HS-5 (cell line): ENCODE data around the gene RAPGEF3.

Source experiments
- DNase-seq: peaks from one replicate; pipeline ENCODE4 v3.0.0-alpha.2; 2012; ENCODE audit warnings: low read depth

RAPGEF3 gene

DNA sequence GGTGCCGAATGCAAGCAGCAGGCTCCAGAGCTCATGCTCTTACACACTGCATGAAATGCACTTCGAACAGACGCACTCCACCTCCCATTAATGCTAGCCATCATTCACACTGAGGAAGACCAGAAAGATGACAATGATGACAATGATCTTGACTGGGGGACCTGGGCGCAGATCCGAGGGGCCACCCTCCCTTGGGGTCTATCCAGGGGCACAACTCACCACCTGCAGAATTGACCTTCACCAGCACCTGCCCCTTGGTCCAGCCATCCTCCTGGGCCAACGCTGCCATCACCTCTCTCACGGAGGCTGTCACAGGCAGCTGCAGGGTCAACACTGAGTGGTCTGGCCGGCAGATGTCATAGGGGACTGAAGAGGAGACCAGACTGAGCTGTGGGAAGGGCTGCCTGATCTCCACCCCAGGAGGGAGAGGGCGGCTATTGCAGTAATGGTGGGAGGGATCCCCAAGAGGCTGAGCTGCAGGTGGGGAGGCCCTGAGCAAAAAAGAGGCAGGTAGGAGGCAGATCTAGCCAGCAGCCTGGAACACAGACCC is 15.3 kb downstream of the RAPGEF3 start:
- DNase-seq, result no peak

DNA sequence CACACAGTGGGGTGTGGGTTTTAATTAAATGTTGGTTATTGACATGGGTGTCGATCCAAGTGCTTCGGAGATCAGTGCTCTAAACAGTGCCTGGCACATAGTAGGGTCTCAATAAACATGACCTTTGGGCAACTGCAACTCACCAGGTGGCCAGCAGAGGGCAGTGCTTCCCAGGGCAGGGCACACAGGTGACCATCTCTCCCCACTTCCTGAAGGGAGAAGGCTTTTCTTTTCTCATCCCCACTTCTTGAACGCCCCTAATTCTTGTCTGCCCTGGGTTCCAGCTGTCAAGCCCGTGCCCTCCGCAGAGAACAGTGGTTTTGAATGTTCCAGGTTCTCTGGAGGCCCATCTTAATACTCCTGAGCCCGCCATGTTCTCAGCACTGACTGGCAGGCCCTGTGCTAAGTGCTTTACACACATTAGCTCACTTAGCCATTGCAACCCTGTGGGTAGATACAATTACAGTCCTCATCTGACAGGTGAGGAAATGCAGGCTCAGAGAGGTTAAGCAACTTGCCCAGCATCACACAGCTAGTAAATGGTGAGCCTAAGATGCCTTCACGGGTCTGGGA is 16.3 kb downstream of the RAPGEF3 start:
- no peak for DNase-seq

DNA sequence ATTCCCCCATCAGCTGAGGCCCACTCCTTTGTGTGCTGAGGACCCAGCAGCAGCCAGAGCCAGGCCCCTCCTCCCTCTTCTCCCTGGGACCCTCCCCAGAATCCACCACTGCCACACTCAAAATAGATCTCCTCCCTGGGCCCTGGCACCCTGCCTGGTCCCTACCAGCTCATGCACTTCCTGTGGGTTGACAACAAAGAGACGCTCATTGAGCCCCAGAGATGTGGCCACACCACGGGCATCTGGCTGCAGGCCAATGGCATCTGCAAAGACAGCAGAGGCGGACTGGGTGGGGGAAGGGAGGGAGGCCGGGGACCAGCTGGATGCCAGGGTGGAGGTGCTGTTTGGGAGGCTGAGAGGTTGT is 17.4 kb downstream of the RAPGEF3 start:
- no peak for DNase-seq

DNA sequence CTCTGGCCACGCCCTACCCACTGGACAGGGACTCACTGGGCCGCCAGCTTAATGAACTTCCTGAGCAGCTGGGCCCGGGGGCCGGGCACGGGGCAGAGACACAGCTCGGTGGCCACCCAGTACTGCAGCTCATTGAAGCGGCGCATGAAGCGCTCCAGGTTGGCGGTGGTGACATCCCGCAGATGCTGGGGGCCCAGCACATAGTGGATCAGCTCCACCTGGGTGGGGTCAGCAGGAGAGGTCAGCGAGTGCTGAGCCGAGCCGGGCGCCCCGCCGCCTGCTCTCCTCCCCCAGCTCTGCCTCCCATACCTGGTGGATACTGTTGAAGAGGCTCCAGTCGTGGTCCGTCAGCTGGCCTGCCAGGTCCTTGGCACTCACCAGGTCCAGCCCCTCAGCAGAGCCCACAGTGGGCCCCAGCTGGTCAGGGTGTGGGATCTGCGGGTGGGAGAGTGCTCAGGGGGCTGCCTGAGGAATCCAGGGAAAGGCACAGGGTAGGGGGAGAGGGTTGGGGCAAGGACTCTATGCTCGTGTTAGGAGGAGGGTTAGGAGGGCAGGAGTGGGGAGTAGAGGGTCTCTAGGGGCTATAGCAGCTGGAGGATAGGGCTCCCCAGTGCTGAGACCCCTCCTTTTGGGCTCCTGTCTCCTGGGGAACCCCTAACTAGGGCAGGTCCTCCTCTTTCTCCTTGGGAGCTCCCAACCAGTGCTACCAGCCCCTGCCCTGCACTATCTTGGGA is 17.9 kb downstream of the RAPGEF3 start:
- no peak for DNase-seq

DNA sequence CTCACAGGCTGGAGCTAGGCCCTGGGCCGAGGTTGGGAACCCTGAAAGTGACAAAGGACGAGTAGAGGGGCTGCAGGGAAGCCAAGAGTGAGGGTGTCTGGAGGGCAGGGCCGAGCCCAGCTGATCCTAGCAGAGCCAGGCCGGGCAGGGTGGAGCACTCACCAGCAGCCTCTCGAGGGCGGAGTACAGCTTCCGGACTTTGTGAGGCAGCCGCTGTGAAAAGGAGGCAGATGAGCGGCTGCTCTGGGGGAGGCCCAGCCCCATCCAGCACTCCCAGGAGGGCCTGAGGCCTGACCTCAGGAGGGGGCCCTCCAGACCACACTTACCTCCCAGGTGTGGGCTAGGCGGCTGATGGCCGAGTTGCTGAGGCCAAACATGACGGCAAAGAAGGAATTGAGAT is 18.7 kb downstream of the RAPGEF3 start:
- no peak for DNase-seq

DNA sequence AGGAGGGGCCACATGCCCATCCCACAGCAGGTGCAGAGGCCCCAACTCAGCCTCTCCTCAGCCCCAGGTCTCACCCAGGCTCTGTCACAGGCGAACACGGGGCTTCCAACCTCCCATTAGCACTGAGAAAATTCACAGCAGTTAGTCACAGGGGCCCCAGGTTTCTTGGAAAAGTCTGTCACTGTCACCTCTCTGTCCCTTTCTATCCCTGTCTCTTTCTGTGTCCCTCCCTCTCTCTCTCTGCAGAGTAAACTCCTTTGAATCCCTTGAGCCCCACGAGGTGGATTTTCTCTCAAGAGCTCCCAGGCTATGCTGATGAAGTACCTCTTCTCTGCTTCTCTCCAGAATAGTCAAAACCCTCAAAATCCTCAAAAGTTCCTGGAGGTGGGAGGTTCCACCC is 19.4 kb downstream of the RAPGEF3 start:
- DNase-seq, result no peak

DNA sequence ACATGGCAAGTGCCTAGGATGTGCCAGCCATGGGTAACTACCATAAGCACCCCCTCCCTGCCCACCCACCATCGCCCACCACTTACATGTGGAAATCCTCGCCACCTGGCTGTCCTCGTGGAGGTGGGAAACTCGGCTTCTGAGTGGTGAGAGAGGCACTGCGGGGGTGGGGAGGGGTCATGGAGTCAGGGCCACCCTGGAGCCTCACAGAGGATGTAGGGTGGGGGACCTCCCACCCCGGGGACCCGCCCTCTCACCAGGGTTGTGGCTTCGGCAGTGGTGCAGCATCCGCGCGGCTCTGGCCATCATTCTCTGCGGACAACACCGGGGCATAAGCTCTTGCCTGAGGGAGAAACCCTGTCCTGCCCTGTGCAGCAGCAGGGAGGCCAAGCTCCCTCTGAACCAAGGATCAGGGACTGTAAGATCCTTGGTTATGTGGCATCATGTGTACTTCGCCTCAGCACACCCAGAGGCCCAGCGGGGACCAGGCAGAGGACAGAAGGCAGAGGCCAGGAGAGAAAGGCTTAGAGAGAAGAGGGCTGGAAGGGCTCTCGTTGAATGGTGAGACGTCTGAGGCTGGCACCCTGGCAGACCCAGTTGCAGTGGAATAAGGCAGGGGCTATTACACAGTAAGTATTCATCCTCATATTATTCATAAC is 20.6 kb downstream of the RAPGEF3 start:
- no peak for DNase-seq

DNA sequence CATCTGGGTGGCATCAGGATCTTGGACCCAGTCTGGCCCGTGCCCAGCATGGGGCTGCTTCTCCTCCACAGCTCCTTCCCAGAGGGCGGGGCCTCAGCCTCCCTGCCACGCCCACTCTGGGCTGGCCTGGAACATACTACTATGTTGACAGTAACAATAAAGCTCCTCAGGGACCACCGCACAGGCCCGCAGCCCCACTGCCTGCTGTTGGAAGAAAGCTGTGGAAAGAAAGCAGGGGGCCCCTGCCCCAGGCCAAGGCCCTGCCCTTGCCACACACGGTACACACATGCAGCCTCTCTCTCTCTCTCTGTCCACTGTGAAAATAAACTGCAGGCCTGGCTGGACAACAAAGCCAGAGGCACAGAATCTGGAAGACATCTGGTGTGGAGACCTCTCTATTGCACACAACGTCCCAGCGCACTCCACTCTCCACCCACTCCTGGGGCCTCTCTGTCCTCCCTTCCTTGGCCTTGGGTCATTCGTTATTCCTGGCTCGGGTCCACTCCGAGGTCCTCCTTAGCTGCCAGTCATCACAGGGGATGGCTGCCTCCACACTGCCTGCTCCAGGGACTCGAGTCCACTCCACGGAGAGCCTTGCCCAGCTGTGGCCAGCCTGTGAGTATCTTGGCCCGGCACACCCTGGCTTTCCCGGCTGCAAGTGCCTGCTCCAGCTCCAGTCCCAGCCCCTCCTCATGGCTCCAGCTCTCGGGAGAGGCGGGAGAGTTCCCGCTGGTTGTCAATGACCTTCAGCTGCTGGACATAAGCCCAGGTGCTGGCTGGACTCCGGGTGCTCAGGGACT is 21.6 kb downstream of the RAPGEF3 start:
- DNase-seq, result no peak

DNA sequence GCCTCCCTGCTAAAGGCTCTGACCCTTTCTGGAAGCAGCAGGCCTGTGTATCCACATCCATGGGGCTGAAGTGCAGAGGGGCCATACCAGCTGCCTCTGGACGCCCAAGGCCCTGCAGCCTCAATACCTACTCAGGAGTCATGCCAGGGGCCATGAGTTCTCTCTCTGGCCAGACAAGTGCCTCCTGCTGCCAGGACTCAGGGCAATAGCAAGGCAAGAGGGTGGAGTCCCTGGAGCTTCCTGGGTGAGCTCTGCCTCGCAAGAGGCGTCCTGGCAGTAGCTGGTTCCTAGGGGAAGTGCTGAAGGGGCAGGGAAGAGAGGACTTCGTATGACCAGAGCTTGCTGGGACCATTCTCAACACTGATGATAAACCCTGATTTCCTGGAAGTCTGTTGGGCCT is 22.5 kb downstream of the RAPGEF3 start:
- no peak for DNase-seq

DNA sequence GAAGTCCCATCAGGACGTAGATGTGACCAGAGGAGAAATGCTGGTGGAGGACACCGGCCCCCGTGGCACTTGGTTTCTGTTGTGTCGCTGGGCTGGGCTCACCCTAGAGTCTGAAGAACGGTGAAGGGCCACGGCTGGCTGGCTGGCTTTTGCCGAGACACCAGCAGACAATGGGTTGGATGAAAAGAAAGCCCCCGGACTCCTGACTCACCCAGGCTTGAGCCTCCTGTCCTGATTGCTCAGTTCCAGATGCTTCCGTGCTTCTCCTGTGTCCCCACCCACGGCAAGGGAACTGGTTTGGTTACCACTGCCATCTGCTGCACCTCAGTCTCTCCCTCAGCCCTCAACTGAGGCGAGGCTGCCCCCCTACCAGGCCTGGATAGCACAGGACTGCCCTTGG is 23.0 kb downstream of the RAPGEF3 start:
- DNase-seq, result no peak

DNA sequence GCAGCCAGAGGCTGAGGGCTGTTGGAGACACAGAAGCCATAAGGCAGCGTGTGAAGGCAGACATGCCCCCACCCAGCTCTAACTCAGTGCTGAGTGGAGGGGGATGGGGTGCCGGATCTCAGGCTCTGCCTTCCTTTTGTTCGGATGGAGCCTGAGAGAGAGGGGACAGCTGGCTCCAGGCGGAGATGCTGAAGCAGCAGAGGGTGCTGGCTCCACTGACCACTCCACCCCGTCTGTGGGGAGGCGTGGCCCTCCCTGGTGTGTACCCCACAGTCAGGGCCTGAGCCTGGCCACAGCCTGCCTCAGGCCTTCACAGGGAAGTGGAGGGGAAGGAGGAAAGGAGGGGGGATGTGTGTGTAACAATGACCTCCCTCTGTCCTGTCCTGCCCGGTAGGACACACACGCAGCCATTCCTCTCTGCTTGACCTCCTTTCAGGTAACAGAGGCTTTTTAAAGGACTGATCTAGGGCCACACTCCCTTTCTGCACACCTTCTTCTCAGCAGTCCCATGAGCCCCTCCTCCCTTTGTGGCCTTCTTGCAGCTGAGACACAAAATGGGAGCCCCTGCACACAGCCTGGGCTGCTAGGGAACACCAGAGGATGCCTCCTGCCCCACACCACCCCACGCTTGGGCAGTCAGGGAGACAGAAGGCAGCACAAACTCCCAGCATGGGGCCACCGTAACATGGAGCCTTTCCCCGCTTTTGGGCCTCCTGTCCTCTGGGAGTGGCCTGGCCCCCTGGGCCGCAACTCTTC is 23.8 kb downstream of the RAPGEF3 start:
- no peak for DNase-seq

DNA sequence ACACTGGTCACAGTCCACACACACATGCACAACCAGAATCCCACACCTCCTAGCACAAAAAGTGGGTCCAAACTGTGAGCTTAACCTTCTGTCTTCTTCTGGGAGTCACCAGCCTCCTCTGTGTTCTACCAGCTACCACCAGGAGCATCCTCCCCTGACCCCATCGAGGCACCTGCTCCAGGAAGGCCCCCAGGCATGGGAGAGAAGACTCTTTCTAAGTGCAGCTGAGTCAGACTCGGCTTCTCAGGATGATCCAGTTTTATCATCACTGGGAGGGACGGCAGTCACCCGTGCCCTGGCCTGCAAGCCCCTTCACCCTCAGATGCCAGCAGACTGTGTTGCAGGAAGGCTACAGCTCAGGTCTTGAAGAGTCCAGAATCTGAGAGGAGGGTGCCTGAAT is 25.5 kb downstream of the RAPGEF3 start:
- no peak for DNase-seq

DNA sequence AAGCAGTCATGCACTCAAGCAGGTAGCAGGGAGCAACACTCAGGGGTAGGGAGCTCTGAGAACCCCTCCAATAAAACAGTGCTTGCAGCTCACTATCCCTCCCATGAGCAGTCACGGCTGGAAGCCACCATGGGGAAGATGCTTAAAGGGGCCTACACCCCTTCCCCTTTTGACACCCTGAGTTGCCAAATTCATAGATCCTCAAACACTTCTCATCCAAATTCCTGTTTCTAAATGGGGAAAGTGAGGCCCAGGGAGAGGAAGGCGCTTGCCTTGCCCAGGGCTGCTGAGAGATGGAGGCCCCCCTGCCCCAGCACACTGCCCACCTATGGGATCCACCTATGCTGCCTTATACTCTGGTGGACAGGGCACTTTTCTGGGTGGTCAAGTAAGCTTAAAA is 26.2 kb downstream of the RAPGEF3 start:
- DNase-seq, result no peak

DNA sequence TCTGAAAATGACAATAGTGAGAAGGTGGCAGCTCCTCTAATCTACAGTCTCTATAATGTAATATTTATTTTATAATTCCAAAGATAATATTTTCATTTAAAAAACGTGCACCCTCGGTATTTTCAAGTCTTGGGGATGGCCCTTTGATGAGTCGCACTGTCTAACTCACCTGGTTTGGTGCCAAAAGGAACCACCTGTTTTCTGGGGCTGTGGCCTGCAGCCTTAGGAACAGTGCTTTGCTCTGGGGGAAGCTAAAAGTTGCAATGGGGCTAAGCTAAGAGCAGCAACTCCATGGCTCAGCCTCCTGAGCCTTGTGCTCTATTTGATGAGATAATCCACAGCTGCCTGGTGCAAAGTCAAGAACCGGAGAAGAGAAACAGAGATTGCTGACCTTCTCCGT is 27.0 kb downstream of the RAPGEF3 start:
- DNase-seq, result no peak

DNA sequence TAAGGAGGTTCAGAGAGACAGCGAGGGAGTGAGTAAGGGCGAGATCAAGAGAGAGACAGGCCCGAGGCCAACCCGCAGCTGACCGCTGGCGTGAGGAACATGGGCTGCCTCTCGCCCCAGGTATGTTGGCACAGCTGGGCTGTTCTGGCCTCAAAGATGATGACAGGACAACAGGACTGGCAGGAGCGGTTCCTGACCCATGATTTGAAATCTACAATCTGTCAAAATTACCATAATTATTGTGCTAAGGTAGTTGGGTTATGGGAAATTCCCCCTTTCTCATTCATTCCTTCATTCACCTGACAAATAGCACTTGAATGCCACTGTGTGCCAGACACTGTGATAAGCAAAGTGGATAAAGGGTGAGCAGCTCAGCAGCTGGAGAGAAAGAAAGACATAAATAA is 28.3 kb downstream of the RAPGEF3 start:
- no peak for DNase-seq

DNA sequence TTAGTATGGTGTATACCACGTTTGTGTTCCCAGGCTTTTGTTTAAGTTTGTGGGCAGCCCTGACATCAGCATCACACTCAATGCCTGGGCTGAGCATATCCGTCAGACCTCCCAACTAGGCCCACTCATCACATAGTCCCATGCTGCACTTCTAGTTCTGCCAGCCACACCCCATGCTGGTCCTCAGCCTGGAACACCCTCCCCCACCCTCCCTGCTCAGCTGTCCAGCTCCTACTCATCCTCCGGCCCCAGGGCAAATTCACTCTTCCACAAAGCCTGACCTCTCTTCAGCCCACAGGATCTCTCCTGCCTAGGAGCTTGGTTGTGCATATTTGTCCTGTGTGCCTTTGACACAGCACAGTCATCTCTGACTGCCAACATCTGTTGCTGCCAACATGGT is 29.4 kb downstream of the RAPGEF3 start:
- DNase-seq, result no peak

DNA sequence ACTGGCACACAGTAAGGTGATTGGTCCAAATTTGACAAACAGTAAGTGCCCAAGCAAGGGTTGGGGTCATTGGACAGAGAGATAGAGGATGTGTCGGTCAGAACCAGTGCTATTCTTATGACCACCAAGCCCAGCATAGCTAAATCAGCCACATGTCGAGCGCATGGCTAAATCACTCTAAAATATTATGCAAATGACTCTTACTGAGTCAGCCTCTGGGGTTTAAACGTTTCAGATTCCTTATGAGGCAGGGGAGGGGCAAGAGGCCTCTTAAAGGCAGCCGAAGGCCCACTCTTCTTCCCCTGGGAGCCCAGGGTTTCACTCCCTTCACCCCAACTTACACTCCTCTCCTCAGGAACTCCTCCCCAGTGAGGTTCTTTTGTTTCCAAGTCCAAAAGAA is 32.8 kb downstream of the RAPGEF3 start:
- peak; percentile 64 for DNase-seq

DNA sequence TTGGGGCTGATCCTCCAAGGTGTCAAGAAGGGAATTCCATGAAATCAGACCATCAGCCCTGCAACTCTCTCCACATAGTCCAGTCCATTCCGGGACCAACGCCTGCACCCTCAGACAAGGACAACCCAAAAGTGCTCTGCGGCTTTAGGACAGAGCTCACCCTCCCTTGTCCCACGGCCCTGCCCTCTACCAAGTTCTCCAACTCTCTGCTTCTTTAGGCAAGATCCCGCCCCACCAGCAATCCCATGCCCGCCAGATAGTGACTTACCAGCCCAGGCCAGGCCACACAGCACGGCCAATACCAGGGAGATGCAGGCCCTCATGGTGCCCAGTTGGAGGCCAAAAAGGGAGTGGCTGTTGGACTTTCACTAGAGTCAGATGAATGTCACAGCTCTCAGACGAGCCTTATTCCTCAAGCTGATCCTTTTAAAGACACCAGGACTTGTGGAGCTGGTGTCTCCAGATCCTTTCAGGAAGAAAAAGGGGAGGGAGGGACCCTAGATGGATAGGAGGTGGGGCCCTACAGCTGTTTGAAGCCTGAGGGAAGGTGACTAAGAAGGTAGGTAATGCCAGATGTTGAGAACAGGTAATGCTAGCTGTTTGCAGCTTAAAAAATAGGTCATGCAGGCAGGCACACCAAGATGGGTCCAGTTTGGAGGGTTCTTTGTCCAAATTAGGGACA is 33.4 kb downstream of the RAPGEF3 start, which contains the start of gene ENDOU:
ENDOU (minus strand) TSS at position 400 of the 682 bp plus-strand sequence; CDS start at position 323, 77 bp downstream.
- DNase-seq, result no peak

DNA sequence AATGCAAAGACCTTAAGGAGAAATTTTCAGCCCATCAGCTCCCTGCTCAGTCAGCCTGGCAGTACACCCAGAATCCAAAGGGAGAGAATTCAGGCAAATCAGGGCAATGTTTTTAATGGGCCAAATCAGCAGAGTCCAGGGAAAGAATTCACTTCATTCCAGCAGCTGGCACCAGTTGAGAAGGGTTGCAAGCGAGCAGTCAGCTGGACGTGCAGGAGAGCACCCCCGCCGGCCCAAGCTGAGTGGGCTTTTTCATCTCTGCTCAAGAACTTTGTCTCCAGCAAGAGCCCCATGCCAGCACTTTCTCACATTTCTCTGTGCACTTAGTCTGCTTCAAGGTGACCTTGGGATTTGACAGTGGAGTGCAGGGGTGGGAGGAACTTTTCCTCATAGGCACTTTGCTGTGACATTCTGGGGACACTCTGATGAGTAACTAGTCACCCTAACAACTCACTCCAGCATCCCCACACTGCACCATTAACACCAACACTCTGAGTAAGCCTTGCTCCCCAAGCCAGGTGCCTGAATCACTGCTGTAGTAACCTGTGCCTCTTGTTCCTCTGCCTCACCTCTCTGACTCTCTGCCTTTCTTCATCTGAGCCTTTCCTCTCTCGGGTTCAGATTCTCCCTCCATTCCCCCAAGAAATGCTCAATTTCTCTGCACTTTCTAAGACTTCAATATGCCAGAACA is 35.6 kb downstream of the RAPGEF3 start:
- DNase-seq, result no peak

DNA sequence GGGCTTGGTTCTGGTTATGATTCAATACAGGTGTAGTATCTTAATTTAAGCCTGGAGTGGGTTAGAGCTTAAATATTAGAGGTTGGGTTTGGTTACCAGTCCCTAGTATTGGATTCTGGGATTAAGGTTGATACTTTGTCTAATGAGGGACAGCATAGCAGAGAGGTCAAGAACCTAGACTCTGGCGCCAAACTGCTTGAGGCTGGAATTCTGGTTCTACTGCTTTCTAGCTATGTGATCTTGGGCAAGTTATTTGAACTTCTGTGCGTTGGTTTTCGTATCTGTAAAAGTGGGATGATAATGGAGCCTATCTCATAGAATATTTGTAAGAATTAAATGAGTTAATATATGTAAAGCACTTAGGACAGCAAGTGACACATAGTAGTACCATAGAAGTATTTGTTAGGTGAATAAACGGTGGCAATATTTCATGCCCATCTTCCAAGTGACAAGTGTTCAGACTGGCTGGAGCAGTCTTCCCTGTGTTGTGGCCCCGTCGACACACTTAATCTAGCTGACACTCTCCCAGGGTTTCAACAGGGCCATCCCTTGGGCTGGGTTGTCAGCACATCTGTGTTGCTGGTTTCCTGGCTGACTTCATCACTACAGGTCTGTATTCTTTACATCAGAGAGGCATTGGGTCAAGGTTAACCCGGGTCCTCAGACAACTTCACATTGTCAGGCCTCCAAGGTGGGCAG is 36.4 kb downstream of the RAPGEF3 start:
- DNase-seq, result no peak
